GM10847 (cell line): Measurements from ENCODE around the gene PDE6B.

Experiments used
- POLR2A ChIP-seq: IDR thresholded peaks from 2 replicates; pipeline ENCODE4 v1.6.1; 2011; ENCODE audit not compliant: insufficient read length; ENCODE audit errors: extremely low read depth

The PDE6B gene

DNA sequence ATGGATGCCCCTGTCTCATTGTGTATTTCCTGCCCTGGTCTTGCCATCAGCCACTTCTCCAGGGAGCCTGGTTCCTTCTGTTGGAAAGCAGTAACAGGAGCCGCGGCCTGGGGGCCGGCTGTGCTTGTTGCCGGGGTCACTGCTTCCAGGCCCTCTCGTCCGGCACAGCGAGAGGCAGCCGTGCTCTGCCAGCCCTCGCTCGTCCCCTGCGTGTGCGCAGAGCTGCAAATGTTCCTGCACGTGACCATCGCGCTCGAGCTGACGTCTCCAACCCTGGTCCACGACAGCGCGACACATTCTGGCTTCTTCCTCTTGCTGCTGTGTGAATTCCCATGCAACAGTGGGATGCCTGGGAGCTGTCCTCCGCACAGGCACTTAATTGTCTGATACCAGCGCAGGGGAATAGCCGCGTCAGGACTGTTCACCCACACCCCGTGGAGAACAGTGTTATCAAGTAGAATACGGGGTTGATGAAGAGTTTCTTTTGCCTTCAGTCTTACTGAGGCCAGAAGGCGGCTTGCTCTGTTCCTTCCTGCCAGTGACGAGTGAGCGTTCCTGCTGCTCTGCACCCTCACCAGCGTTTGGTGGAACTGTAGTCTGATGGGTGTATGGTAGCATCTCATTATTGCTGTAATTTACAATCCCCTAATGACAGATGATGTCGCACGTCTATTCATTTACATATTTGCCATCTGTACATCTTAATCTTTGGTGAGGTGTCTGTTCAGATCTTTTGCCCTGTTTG is 12.3 kb downstream of the PDE6B start:
- no peak for TF ChIP-seq POLR2A

DNA sequence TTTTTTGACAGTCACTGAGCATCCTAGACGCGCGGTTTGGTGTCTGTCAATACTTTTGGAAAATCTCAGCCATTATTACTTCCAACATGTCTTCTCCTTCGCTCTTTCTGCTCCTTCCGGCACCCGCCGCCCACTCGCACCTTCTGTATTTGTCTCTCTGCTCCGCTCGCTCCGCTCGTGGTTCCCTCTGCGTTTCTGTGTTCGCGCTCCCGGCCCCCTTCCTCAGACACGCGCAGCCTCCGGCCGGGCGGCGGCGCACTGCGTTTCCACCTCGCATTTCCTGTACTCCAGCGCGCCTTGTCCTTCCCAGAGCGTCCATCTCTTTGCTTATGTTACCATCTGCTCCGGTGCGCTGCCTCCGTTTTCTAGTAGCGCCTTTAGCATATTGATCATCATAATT is 21.1 kb downstream of the PDE6B start:
- TF ChIP-seq POLR2A, result no peak

DNA sequence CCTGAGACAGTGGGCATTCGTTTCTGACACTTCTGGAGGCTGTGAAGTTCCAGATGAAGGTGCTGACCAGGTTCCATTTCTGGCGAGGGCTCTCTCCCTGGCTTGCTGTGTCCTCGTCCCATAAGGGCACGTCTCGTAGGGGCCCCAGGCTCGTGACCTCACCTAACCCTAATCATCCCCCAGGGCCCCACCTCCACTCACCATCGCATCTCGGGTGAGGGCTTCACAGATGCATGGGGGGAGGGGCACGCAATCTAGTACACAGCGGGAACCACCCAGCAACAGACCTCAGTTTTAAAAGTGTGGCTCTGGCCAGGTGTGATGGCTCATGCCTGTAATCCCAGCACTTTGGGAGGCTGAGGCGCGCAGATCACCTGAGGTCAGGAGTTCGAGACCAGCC is 22.1 kb downstream of the PDE6B start:
- TF ChIP-seq POLR2A, result no peak

DNA sequence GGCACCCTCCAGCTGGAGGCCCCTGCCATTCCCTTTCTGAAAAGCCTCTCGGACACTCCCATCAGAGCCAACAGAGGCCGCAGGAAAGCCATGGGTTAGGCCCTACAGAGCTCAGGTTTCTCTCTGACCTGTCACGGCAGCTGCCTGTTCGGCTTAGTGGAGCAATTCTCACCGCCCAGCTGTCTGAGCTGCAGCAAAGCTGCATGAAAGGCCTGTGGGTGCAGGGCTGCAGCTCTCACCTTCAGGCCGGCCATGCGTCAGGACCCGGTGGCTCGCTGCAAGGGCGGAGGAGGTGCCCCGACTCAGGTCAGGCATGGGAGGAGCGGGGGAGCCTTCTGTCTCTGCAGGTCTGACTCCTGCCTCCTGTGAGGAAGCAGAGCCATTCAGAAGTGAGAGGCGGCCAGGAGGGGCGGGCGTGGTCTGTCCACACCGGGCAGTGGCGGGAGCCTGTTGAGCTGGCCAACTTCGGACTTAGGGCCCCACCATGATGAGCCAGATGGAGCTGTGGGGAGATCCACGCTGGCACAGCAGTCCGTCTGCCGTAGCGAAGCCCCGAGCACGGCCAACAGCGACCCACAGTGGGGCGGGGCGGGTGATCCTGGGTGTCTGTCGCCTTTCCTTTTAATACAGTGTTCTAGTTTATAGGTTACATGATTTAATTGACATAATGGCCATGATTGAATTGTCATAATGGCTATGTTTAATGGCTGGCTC is 23.4 kb downstream of the PDE6B start:
- TF ChIP-seq POLR2A, result no peak

DNA sequence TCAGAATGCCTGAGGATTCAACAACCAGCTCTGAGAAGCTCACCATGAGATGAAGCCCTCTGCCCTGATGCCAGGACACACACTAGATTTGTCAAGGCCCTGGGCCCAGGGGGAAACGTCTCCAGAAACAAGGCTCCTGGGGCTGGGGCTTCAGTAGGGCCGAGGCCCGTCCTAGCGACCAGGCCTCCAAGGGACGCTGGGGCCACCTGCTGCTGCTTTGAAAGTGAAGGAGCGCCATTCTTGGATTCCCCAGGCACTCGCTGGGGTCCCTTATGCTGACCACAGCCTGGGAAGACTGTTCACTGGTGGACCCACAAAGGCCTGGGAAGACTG is 23.9 kb downstream of the PDE6B start:
- TF ChIP-seq POLR2A, result no peak

DNA sequence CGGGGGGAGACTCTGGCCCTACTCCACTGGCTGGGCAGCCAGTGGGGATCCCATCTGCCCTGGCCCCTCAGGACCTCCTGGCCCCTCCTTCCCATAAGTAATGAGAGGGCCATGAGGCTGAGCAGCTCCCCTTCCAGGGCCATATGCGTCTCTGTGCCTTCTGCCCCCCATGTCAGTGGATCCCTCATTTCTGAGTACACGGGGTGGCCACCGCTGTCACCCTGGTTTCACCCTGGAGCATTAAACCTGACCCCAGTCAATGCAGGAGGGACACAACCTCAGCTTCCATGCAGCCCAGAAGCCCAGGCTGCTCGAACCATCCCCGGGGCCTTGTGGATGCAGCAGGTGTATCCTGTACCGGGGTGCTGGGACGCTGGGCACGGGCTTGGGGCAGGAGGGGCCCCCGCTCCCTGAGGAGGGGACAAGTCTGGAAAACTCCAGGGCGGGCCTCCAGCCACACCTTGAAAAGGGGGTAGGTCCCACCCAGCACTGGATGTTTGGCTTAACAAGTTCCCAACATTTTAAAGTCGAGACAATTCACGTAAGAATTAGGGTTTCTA is 24.5 kb downstream of the PDE6B start:
- TF ChIP-seq POLR2A, result no peak

DNA sequence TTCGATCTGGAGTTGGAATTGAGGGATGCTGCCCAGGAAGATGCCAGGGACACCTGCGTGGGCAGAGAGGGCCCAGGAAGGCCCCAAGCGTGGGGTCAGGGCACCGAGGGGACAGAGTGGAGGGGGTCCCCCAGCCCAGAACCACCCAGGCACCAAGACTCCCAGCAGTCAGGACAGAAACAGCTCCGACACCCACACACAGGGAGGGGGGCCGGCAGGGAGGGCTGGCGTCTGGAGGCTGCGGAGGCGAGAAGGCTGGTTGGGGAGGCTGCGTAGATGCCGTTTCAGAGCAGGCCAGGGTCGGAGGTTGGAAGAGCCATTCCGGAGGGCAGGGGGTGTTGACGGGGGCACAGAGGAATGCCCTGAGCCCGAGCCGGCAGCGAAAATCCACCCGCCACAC is 25.1 kb downstream of the PDE6B start:
- no peak for TF ChIP-seq POLR2A

DNA sequence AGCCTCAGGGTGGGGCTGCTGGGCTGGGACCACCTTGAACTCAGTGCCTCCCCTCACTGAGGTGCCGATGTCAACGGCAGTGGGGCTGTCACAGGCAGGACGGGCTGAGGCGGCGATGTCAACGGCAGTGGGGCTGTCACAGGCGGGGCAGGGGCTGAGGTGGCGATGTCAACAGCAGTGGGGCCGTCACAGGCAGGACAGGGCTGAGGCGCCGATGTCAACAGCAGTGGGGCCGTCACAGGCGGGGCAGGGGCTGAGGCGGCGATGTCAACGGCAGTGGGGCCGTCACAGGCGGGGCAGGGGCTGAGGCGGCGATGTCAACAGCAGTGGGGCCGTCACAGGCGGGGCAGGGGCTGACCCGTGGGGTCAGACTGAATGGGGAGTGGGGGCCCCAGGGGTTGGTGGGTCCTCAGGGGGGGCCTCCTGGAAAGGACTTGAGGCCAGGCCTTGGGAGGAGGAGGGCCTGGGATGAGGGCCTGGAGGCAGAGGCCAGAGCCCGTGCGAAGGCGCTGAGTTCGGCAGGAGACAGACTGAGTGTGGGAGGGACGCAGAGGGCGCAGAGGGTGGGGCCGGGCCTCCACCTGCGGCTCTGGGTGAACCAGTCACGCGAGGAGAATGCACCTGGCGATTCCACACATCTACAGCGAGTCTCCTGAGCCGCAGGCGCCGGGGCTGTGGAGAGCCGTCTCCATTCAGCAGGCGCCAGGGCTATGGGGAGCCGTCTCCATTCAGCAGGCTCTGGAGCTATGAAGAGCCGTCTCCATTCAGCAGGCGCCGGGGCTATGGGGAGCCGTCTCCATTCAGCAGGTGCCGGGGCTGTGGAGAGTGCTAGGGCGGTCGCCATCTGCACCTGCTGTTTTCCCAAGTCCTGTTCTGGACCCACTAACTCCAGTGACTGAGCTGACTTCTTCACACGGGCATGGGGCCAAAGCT is 25.8 kb downstream of the PDE6B start:
- TF ChIP-seq POLR2A, result no peak

DNA sequence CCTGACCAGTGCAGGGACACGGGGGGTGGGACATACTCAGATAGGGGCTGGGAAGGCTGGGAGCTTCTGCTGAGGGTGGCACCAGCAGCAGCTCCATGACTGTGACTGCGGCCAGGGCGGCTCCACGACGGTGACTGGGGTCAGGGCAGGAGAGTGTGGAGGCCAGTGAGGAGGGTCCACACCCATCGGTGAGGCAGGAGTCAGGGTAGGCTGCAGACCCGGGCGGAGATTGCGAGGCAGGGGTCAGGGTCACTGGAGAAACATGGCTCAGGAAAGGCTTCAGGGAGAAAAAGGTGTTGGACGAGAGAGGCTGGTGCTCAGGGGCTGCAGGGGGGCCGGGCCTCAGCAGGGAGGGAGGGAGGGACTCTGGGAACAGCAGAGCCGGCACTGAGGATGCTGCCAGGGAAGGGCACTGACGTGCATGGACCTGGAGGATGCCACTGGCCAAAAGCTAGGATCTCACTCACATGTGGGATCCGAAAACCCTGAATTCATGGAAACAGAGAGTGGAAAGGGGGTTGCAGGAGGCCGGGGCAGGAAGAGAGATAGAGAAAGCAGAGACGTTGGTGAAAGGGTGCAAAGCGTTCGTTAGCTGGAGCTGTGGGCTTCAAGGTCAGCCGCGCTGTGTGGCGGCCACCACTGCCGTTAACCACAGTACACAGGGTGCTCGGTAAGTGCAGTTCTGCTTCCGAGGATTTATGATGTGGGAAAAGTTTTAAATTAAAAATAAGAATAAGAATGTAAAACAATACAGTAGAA is 26.7 kb downstream of the PDE6B start:
- no peak for TF ChIP-seq POLR2A

DNA sequence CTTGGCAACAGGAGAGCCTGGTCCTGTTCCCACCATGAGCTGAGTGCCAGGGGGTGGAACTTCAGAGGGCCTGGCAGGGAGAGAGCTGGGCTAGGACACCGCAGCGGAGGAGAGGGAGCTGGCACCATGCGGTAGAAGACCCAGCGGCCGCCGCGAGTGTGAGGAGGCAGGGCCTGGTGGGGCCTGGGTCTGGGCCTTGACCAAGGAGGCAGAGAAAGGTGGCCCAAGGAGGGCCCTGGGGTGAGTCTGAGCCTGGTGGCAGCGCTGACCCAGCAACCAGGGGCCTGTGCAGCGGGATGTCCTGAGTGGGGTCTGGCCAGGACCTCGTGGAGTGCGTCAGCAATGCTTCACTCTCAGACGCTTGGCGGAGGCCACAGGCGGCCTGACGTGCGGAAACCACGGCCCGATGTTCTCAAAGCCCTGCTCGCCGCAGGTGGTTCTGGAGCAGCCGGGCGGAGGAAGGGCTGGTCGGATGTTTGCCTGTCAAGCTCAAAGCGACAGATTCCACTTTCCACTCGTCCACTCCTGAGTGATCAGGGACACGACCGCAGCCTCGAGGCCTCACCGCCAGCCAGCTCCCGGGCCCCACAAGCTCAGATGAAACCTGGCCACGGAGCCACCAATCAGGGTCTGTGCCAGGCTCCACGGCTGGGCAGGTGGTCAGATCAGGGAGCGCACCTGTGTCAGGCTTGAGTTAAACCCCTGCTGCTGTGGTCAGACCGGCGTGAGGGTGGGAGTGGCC is 27.9 kb downstream of the PDE6B start:
- no peak for TF ChIP-seq POLR2A

DNA sequence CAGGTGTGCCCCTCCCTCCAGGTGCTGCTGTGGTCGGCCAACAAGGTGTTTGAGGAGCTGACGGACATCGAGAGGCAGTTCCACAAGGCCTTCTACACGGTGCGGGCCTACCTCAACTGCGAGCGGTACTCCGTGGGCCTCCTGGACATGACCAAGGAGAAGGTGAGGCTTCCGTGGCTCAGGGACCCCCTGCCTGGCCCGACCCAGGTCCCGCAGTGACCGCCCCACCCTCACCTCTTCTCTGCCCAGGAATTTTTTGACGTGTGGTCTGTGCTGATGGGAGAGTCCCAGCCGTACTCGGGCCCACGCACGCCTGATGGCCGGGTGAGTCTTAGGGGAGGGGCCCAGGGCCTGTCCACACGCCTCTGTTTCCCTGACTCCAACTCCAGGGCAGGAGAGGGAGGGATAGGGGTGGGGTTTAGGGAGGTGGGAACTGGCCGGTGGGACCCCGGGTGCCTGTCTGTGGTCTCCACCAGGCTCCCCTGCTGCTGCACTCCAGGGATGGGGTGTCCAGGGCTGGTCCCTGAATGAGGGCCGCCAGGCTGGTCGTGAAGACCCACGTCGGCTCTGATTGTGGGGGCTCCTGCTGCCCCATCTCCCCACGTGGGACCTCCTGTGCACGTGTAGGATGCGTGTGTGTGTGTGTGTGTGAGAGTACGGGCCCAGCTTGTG is 28.6 kb downstream of the PDE6B start:
- no peak for TF ChIP-seq POLR2A

DNA sequence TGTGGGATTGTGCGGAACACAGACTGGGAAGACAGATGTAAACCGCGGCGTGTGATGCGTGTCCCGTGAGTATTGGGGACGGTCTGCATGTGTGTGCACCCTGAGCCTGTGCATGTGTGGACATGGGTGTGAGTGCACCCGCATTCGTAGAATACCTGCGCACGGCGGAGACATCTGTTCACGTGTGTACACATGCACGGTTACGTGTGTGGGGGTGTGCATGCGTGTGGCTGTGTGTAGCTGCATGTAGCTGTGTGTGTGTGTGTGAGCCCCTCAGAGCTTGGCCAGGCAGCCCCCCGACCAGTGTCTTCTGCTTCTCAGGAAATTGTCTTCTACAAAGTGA is 29.1 kb downstream of the PDE6B start:
- no peak for TF ChIP-seq POLR2A

DNA sequence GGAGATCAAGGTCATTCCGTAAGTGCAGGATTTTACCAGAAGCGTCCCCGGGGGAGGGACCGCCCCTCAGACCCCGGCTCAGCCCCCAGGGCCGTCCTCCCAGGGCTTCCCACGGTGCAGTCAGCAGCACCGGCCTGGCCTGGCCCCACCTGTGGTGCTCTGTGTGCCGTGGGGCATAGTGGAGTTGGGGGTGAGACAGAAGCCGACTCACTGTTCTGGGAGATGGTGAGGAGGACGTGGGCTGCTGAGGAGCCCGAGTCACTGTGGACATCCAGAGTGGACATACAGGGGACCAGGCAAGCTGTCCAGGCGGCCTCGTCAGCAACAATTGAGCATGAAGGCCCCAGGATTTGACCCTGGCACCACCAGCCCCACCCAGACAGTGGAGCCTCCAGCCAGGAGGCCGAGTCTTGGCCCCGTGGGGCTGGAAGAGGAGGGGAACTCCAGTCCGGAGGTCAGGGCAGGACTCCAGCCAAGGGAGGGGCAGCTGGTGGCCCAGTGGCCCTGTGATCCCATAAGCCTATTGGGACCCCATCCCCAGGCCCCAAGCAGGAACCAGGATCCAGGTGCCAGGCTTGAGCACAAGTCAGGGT is 29.6 kb downstream of the PDE6B start:
- no peak for TF ChIP-seq POLR2A
